SH-SY5Y (cell line): ENCODE measurements around the gene PSMD12.

Source experiments
- GATA2 ChIP-seq: IDR thresholded peaks from 2 replicates; pipeline ENCODE4 v1.6.1; 2011; ENCODE audit warnings: mild to moderate bottlenecking, low read depth, low read length
- GATA3 ChIP-seq: IDR thresholded peaks from 2 replicates; pipeline ENCODE4 v1.6.1; 2011; ENCODE audit warnings: low read depth, mild to moderate bottlenecking, low read length, moderate library complexity

DNA sequence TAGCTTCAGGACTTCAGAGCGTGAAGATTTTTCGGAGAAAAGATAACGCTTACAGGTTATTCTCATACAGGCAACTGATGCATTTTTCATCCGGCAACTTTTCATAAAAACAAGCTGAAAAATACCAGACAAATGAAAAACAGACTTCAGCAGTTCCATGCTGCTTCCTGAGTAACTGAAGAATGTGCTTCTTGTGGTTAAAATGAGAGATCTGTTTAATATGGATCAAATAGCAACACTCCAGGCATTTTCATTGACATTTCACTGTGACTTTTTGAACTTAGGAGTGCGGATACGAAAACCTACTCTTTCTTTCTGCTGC, 10.0 kb upstream of the PSMD12 start:
- TF ChIP-seq GATA2 (no peak), GATA3 (no peak)
